Measurements from ENCODE around the gene SLC41A1.

GRCh38 chr1:205754857-205755256, 58.1 kb downstream of the SLC41A1 start:
- TF ChIP-seq CTCF (IDR thresholded peaks at IDR 0.05) = no peak
- TF ChIP-seq ZFX (IDR thresholded peaks at IDR 0.05; ENCODE audit: borderline replicate concordance) = no peak

All from 22Rv1 (cell line).